Cortex of kidney (tissue), 1 donor: Measurements from ENCODE around the gene C1orf105.
"Not testable (repeated sequence)": the region's sequence is repeated elsewhere in the genome, so short reads cannot be mapped to it uniquely, and the experiment has no call there.

Source experiments
- DNase-seq: peaks from one replicate; lab custom pipeline; 2025; lab: John Stamatoyannopoulos, UW

The C1orf105 gene

DNA sequence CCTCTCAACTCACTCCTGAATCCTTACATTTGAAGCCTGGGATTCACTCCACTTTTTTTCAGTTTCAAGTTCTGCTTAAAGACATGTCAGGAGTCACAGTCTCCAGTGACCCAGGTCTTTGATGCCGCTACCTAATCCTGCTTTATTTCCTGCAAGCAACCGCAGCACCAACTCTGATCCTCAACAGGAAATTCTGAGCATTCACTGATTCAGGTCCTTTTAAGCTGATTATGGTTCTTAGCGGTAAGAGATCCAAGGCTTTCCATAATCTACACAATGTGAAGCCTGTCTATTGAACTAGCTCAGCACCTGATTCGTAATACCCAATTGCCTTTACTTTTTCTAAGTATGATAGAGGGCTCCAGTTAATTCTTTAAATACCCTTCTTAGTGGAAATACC is 67.1 kb downstream of the C1orf105 start:
- DNase-seq, result no peak

GRCh38 chr1:172488393-172488792 is 67.9 kb downstream of the C1orf105 start:
- no peak for DNase-seq

DNA sequence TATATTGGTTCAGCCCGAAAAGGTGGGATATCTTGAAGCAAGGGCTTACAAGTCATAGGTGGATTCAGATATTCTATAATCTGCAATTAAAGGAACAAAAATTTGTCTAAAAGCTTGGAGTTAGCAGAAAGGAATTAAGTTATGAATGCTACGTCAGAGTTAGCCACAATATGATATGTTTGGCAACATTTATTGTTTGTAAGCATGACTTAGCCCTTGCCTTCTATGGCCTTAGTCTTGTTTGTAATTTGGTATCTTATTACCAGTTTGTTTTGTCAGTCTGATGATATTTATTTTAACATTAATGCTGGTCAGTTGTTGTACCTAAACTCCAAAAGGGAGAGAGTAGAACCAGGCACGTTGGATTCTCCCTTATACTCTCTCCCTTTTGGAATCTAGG is 69.4 kb downstream of the C1orf105 start:
- no peak for DNase-seq

- DNase-seq, result no peak
Measured at GRCh38 chr1:172492421-172492820, 71.9 kb downstream of the C1orf105 start.

DNA sequence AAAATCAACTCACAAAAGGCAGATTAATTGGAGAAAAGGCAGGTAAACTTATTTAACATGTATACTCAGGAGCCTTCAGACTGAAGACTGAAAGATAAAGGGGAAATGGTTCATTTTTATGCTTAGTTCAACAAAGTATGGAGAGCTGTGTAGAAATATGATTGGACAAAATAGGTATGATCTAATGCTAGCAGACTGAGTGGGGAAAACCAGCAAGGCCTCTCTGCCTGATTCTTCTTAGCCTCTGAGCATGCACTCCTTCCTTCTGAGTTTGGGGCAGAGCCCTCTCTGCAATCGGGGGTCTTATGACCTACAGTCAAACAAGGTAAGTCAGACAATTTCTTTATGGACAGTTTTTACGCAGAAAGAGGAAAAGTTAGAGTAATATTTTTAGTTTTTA is 73.7 kb downstream of the C1orf105 start:
- no peak for DNase-seq

DNA sequence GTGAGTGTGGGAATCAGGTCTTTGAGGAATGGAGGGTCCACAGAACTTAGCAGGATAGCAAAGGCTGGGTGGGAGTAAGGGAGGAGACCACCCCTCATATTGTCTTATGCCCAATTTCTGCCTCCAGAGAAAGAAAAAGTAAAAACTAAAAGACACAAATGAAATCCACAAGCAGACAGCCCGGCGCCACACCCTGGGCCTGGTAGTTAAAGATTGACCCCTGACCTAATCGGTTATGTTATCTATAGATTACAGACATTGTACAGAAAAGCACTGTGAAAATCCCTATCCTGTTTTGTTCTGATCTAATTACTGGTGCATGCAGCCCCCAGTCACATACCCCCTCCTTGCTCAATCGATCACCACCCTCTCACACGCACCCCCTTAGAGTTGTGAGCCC is 75.6 kb downstream of the C1orf105 start:
- DNase-seq, result not testable (repeated sequence)

DNA sequence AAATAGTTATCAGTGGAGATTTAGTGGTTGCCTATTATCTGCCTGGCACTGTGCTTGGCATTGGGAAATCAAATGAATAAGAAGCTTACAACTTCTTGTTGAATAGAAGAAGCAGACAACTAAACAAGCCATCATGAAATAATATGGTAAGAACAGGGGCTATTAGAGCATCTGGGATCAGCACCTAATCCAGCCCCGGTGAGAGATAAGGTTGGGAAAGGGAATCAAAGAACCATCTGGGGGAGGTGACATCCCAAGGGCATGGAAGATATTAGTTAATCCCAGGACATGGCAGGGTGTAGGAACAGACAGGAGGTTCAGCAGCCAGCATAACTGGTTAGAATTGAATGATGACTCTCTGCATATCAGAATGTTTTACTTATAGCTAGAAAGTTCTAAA is 76.2 kb downstream of the C1orf105 start:
- DNase-seq, result no peak

DNA sequence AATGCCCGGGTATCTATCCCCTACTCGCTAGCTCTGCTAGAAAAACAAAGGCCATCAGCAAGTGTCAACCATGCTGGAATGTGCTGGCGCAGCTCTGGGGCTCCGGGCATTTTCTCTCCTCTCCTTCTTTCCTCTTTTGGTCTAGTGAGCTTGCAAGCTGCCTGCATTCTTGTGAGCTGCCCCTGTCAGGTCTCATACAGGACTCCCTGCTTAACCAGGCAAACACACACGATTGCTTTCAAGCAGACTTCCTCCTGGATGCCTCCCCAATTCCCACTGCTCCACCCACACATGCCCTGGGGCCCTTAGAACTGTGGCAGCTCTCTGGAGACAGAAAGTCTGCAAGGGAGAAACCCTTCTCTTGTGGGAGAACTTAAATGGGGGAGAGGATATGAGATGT is 76.7 kb downstream of the C1orf105 start:
- DNase-seq, result no peak

DNA sequence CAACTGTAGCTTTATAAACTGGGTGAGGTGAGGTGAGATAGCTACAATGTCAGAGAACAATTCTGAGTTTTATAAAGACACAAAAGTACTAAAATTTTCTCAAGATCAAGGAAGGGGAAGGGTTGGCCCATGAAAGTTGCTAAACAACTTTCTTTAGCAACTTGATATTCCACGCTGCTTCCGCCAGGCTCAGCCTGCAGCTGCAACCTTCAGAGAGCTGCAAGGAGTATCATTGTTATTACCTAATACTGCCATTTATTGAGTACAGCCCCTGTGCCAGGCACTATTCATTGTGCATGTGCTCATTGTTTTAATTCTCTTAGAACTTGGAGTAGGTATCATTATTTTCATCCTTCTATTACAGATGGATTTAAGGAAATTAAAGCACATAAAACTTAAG is 78.4 kb downstream of the C1orf105 start:
- no peak for DNase-seq

DNA sequence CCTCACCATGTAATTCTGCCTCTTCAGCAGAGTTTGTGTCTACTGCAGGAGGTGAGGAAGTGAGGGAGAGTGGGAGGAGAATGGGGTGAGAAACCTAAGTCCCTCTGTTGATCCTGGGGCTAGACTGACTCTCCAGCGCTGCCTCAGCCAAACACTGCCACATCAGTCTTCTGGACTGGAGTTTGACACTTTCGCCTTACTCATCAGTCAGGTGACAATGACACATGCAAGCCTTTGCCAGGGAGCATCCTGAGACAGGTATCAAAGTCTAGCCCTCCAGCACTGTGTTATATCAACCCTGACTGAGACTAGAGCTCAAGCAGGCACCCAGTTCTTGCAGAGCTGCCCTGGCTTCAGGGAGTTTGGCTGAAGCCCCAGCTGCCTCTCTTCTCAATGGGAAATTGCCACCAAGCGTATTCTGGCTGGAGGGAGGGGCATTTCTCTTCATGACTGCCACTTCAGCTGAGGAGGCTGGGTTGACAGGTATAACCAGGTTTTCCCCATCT is 79.2 kb downstream of the C1orf105 start:
- DNase-seq, result no peak

GRCh38 chr1:172500207-172500606 is 79.7 kb downstream of the C1orf105 start:
- no peak for DNase-seq

GRCh38 chr1:172507741-172508140 is 87.3 kb downstream of the C1orf105 start:
- DNase-seq, result no peak

DNA sequence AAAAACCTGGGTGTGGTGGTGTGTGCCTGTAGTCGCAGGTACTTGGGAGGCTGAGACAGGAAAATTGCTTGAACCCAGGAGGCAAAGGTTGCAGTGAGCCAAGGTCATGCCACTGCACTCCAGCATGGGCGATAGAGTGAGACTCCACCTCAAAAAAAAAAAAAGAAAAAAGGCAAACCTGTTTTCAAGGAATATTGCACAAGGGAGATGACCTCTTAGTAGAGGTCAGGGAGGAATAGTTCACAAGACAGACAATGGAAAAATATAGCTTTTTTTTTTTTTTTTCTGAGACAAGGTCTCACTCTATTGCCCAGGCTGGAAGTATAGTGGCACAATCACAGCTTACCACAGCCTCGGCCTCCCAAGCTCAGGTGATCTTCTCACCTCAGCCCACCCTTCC is 90.0 kb downstream of the C1orf105 start:
- no peak for DNase-seq

DNA sequence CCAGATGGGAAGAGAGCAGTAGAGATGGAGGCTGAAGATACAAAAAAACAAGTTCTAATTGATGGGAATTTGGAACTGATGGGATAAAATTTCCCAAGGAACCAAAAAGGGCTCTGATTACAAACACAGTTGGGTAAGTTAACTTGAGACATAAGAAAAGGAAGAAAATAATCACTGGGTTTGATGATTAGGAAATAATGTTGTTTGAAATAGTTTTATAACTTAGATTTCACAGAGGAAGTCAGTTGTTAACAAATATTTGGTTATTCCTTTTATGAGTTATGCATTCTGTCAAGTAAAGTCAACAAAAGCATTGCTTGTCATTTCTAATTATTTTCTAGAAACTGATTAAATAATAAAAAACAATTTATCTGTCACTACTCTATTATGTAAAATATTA is 92.1 kb downstream of the C1orf105 start:
- no peak for DNase-seq

- no peak for DNase-seq
Measured at GRCh38 chr1:172513479-172513878, 93.0 kb downstream of the C1orf105 start.

- no peak for DNase-seq
Measured at GRCh38 chr1:172514108-172514507, 93.6 kb downstream of the C1orf105 start.

DNA sequence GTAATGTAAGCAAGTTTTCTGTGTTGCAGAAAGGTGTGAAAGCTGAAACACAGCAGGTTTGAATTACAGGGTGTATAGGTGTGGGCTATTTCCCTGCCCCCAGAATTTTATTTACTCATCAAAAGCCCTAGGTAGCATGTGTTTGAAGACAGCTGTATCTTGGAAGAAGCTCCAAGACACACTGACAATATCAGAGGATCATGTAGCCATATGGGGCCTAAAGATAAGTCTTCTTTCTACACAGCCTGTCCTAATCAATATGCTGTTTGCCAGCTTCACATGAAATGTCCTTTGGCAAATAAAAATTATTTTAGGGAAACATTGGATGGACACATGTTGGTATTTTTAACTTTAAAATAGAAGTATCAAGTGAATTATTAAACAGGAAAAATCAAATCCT is 95.0 kb downstream of the C1orf105 start:
- DNase-seq, result no peak

GRCh38 chr1:172515927-172516326 is 95.4 kb downstream of the C1orf105 start:
- DNase-seq, result no peak

- DNase-seq, result no peak
Measured at GRCh38 chr1:172517081-172517480, 96.6 kb downstream of the C1orf105 start.

DNA sequence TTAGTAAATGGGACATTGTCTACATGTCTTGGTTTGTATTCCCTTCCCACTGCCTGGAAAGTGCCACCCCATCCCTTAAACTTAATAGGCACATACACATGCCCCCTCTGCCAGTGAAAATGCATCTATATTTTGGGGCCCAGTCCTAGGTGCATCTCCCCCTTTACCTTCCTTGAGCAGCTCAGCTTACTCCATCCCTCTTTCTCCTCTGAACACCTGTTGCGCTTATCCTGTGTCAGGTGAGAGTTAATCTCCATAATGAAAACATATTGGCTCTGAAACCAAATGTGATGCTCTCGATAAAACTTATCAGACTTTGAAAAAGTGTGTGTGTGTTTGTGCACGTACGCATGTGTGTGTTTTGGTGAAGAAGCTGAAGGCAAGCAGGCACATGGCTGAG is 97.1 kb downstream of the C1orf105 start:
- DNase-seq, result no peak
